ENCODE results near the gene TNFSF13. TPM values are rescaled to one million over a fixed set of nuclear protein-coding genes. Genes with fewer than 3 reads are reported as not detected.

The TNFSF13 gene
- total RNA-seq, 4 donors from 2014 or later = 6.8 to 56.9 (median 25.8) TPM

GRCh38 chr17:7586673-7587419 is 28.3 kb downstream of the TNFSF13 start:
- intact Hi-C loops (cut with DNase I; ENCODE audit: low total_unique reads) = loop anchor here (10.0 kb wide), 1 partner anchor 232 kb away; the partner anchor contains the start of genes KCTD11 and TMEM95
- peaks cover 7 to 11% of the 10 kb centered on the region in 2 donors for H3K4me1 ChIP-seq
- H3K9me3 ChIP-seq = no peaks in the 10 kb centered on the region
- TF ChIP-seq POLR2A (IDR thresholded peaks at IDR 0.05) = no peak
- no peaks in the 10 kb centered on the region for H3K27me3 ChIP-seq
- peak overlapping the region; percentile 82 to 85 for H3K27ac ChIP-seq
- no peak overlapping the region for H3K4me3 ChIP-seq
- no peaks in the 10 kb centered on the region for H3K36me3 ChIP-seq
- no peak for DNase-seq

GRCh38 chr17:7587420-7588151 is 29.0 kb downstream of the TNFSF13 start:
- peaks cover 6 to 11% of the 10 kb centered on the region in 2 donors for H3K4me1 ChIP-seq
- H3K27me3 ChIP-seq = no peaks in the 10 kb centered on the region
- intact Hi-C loops (cut with DNase I; ENCODE audit: low total_unique reads) = loop anchor here (10.0 kb wide), 1 partner anchor 233 kb away; the partner anchor contains the start of genes KCTD11 and TMEM95
- no peaks in the 10 kb centered on the region for H3K36me3 ChIP-seq
- H3K27ac ChIP-seq = peak overlapping the region; percentile 82 to 85
- TF ChIP-seq POLR2A (IDR thresholded peaks at IDR 0.05) = no peak
- TF ChIP-seq, protein P1, sequence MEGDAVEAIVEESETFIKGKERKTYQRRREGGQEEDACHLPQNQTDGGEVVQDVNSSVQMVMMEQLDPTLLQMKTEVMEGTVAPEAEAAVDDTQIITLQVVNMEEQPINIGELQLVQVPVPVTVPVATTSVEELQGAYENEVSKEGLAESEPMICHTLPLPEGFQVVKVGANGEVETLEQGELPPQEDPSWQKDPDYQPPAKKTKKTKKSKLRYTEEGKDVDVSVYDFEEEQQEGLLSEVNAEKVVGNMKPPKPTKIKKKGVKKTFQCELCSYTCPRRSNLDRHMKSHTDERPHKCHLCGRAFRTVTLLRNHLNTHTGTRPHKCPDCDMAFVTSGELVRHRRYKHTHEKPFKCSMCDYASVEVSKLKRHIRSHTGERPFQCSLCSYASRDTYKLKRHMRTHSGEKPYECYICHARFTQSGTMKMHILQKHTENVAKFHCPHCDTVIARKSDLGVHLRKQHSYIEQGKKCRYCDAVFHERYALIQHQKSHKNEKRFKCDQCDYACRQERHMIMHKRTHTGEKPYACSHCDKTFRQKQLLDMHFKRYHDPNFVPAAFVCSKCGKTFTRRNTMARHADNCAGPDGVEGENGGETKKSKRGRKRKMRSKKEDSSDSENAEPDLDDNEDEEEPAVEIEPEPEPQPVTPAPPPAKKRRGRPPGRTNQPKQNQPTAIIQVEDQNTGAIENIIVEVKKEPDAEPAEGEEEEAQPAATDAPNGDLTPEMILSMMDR (IDR thresholded peaks at IDR 0.05) = no peak
- H3K9me3 ChIP-seq = no peaks in the 10 kb centered on the region
- H3K4me3 ChIP-seq = peak overlapping the region in 1 of 2 donors; percentile 79
- DNase-seq = peak in 1 of 2 donors; percentile 64

DNA sequence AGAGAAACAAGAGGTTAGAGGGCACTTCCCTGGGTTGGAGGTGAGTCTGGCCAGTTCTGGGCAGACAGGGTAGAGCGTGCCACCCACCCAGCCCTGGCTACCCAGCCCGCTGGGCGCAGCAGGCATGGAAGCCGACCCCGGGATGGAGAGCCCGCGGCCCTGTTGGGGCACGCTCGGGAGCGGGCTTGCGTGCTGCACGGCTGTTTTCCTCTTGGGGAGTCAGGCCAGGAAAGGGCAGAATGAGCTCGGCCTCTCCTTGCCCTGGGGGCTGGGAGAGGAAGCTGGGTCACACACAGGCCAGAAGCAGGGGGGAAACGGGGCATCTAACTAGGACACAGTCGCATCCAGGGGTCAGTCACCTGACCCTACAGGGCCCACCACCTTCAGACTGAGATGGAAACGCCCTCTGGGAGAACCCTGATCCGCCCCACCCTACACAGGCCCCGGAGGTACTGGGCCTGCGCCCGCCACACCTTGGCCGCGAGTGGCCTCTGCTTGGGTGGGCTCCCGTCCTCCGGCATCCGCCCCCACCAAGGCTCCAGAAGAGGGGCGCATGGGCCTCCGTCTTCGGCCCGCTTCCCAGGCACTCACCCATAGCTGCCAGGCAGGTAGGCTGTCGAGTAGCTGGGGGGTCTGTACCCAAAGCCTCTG is 30.1 kb downstream of the TNFSF13 start:
- intact Hi-C loops (cut with DNase I; ENCODE audit: low total_unique reads) = loop anchor here (10.0 kb wide), 1 partner anchor 234 kb away; the partner anchor contains the start of genes KCTD11 and TMEM95
- no peak for TF ChIP-seq POLR2A (IDR thresholded peaks at IDR 0.05)
- TF ChIP-seq, protein P1 (IDR thresholded peaks at IDR 0.05) = no peak
- no peaks in the 10 kb centered on the region for H3K27me3 ChIP-seq
- H3K9me3 ChIP-seq = no peaks in the 10 kb centered on the region
- peak overlapping the region; percentile 82 to 85 for H3K27ac ChIP-seq
- peaks cover 0 to 4% of the 10 kb centered on the region in 2 donors for H3K4me1 ChIP-seq
- H3K36me3 ChIP-seq = no peaks in the 10 kb centered on the region
- DNase-seq = peak in 1 of 2 donors; percentile 39
- H3K4me3 ChIP-seq = peak overlapping the region; percentile 57 to 79

GRCh38 chr17:7589204-7589868 is 30.8 kb downstream of the TNFSF13 start:
- H3K36me3 ChIP-seq = no peaks in the 10 kb centered on the region
- H3K9me3 ChIP-seq = no peaks in the 10 kb centered on the region
- peaks cover 0 to 4% of the 10 kb centered on the region in 2 donors for H3K4me1 ChIP-seq
- peak overlapping the region; percentile 57 to 79 for H3K4me3 ChIP-seq
- DNase-seq = peak; percentile 88
- peak overlapping the region; percentile 82 to 85 for H3K27ac ChIP-seq
- TF ChIP-seq, protein P1 (IDR thresholded peaks at IDR 0.05) = peak; percentile 88 to 93 (median 90)
- peak in 1 of 2 donors; percentile 51 for TF ChIP-seq POLR2A (IDR thresholded peaks at IDR 0.05)
- H3K27me3 ChIP-seq = no peaks in the 10 kb centered on the region
- intact Hi-C loops (cut with DNase I; ENCODE audit: low total_unique reads) = loop anchor here (10.0 kb wide), 1 partner anchor 235 kb away; the partner anchor contains the start of genes KCTD11 and TMEM95

Data from uterus (tissue), 4 donors.